ENCODE data around the gene COL7A1.
A peak's percentile ranks its signal among the peaks of the same experiment; 100 is the strongest.

Gene COL7A1

DNA sequence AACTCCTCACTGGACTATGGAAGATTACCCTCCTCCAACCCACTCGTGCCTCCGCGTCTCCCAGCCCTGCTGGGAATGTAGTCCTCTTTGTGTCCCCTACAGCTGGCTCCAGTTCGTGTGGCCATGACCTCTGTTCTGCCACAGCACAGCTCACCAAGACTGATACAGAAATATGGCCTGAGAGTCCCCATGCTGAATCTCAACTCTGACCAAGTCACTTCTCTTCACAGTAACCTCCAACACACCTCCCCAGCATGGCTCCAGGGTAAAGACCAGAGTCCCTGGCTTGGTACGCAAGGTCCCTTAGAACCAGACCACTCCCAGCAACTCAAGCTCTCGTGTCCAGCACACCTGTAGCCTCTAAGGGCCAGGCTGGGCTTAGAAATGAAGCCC, 2.3 kb upstream of the COL7A1 start:
- H3K9ac ChIP-seq (ENCODE audit: low read depth, low read length): no peak overlapping the region
- peaks cover 22% of the 10 kb centered on the region for H3K27me3 ChIP-seq (ENCODE audit: insufficient read depth, low read length)
- no peaks in the 10 kb centered on the region; the same call in none of the 2 replicates for H3K4me1 ChIP-seq (ENCODE audit: insufficient read depth, low read length)
- H3K4me3 ChIP-seq (ENCODE audit: low read length): no peak overlapping the region
- H3K9me3 ChIP-seq (ENCODE audit: insufficient read depth, low read depth, low read length): no peaks in the 10 kb centered on the region
- H3K36me3 ChIP-seq (ENCODE audit: insufficient read depth, low read depth, low read length): peaks cover 51% of the 10 kb centered on the region
- H3K27ac ChIP-seq (ENCODE audit: low read length): no peak overlapping the region

DNA sequence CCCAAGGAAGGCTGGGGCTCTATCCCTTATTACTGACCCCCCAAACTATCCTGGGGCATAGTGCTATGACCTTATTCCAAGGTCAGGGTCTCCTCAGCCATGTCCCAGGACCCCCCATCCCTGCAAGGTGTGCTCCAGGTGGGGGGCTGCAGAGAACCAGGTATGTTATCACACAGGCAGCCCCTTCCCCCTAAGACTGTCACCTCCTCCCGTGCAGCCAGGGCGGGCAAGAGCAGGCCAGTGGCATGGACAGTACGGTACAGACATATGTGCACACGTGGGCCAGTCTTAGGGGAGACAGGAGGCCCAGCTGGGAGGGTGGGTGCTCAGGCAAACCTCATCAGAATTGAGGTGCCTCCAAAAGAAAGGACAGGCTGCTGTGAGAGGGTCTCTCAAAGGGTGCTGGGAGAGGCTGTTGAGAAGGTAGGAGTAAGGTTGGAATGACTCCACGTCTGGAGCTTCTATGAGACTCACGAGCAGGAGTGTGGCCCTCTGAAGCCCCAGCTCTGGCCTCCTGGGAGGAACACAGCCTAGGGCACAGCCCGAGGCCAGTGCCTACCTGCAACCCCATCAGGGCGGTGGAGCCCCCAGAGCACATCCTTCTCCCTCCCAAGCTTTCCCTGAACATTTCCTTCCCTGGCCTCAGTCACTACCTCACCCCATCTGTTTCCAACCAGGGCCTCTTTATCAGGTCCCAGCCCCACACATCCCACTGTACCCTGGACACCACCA, 1.7 kb upstream of the COL7A1 start:
- H3K4me3 ChIP-seq (ENCODE audit: low read length): no peak overlapping the region
- no peak overlapping the region for H3K27ac ChIP-seq (ENCODE audit: low read length)
- H3K9me3 ChIP-seq (ENCODE audit: insufficient read depth, low read depth, low read length): no peaks in the 10 kb centered on the region
- H3K9ac ChIP-seq (ENCODE audit: low read depth, low read length): no peak overlapping the region
- peaks cover 47% of the 10 kb centered on the region for H3K36me3 ChIP-seq (ENCODE audit: insufficient read depth, low read depth, low read length)
- H3K27me3 ChIP-seq (ENCODE audit: insufficient read depth, low read length): peaks cover 22% of the 10 kb centered on the region
- no peaks in the 10 kb centered on the region; the same call in none of the 2 replicates for H3K4me1 ChIP-seq (ENCODE audit: insufficient read depth, low read length)

DNA sequence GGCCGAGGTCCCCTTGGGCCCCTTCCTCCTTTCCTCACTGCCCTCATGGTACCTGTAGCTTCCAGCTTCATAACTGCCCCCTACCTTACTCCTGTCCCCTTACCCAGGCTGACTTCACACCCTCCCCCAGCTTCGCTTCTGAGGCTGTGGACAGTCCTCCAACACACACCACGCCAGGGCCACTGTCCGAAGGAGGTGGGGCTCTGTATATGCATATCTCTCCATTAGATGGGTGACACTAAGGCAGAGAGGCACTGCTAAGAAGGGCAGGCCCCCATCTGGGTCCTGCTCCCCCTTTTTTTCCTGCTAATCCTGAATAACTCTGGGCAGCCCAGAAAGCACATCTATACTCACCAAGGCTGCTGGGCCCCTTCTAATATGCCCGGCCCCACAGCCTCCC, 1.0 kb upstream of the COL7A1 start:
- Histone ChIP-seq H3K27ac (ENCODE audit: low read length) (no peak overlapping the region), H3K36me3 (ENCODE audit: insufficient read depth, low read depth, low read length) (peaks cover 40% of the 10 kb centered on the region), H3K9me3 (ENCODE audit: insufficient read depth, low read depth, low read length) (no peaks in the 10 kb centered on the region), H3K9ac (ENCODE audit: low read depth, low read length) (no peak overlapping the region), H3K4me3 (ENCODE audit: low read length) (no peak overlapping the region), H3K4me1 (ENCODE audit: insufficient read depth, low read length) (no peaks in the 10 kb centered on the region; the same call in none of the 2 replicates), H3K27me3 (ENCODE audit: insufficient read depth, low read length) (peaks cover 22% of the 10 kb centered on the region)

DNA sequence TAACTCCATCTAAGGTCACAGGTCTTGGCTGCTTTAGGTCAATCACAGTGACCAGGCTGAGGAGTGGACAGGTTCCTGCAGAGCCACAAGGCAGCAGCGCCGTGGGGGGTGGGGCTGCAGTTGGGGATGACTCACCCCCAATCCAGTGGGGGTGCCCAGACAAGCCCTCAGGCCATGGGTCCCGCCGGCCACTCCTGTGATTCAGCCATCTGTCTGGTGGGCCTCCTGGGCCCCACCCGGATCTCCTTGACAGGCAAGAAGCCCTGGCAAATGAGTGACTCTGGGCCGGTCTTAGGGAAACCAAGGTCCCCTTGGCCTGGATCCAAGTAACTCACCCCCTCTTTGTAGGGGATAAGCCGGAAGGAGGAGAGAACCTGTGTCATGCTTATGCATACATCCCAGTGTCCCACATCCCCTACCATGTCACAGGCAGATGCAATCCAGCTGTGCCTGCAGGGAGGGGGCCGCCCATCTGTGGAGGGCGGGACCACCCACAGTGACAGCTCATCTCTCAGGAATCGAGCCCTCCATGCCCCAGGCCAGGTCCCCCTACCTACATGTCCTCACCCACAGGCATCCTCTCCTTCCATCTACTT, 495 bp upstream of the COL7A1 start:
- H3K27ac ChIP-seq (ENCODE audit: low read length): no peak overlapping the region
- peak overlapping the region; percentile 62; the same call in 1 of the 2 replicates for H3K4me3 ChIP-seq (ENCODE audit: low read length)
- no peaks in the 10 kb centered on the region for H3K9me3 ChIP-seq (ENCODE audit: insufficient read depth, low read depth, low read length)
- H3K9ac ChIP-seq (ENCODE audit: low read depth, low read length): no peak overlapping the region
- H3K27me3 ChIP-seq (ENCODE audit: insufficient read depth, low read length): peaks cover 22% of the 10 kb centered on the region
- peaks cover 35% of the 10 kb centered on the region for H3K36me3 ChIP-seq (ENCODE audit: insufficient read depth, low read depth, low read length)
- no peaks in the 10 kb centered on the region; the same call in none of the 2 replicates for H3K4me1 ChIP-seq (ENCODE audit: insufficient read depth, low read length)

DNA sequence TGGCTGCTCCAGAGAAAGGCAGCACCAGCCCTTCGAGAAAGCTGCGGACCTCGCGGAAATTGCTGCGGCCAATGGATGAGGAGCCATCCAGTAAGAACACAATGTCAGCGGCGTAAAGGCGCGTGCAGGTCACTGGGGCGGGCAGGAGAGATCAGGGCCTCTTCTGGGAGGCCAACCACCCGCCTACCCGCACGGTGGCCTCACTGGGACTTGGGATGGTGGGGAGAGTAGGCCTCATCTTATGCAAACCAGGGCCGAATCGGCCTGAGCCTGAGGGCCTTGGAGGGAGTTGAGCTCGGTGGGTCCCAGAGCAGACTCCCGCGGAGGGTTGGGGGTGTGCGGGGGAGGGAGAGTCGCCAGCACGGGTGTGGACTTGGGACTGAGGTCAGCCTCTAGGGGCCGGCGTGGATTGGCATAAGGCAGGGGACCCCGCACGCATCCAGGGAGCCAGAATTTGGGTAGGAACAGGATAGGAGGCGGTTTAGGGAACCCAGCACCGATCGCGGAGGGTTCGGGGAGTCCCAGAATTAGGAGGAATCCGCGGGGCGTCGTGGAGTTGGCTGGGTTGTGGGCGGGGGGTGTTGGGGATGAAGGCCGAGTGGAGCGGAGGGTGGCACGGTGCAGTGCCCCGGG, 596 bp downstream of the COL7A1 start:
- Histone ChIP-seq H3K4me1 (ENCODE audit: insufficient read depth, low read length) (no peaks in the 10 kb centered on the region; the same call in none of the 2 replicates), H3K27ac (ENCODE audit: low read length) (no peak overlapping the region), H3K4me3 (ENCODE audit: low read length) (peak overlapping the region; percentile 62), H3K36me3 (ENCODE audit: insufficient read depth, low read depth, low read length) (peaks cover 24% of the 10 kb centered on the region), H3K9me3 (ENCODE audit: insufficient read depth, low read depth, low read length) (no peaks in the 10 kb centered on the region), H3K27me3 (ENCODE audit: insufficient read depth, low read length) (peaks cover 22% of the 10 kb centered on the region), H3K9ac (ENCODE audit: low read depth, low read length) (peak overlapping the region; percentile 56)

DNA sequence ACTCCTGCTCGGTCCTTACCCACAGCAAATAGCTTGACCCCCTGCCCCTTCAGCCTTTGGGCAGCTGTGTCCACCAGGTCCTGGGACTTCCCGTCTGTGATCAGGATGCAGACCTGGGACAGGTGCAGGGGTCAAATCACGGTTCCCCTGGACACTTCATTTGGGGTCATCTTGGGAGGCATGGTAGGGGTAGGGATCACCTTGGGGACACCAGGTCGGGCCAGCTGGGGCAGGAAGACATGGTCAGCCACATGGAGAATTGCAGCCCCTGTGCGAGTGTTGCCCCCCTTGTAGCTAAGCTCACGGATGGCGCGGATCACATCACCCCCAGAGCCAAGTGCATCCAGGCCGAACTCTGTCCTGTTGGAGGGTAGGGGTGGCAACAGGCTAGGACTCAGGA, 1.8 kb downstream of the COL7A1 start:
- Histone ChIP-seq H3K4me1 (ENCODE audit: insufficient read depth, low read length) (no peaks in the 10 kb centered on the region; the same call in none of the 2 replicates), H3K27me3 (ENCODE audit: insufficient read depth, low read length) (peaks cover 22% of the 10 kb centered on the region), H3K9ac (ENCODE audit: low read depth, low read length) (no peak overlapping the region), H3K36me3 (ENCODE audit: insufficient read depth, low read depth, low read length) (peaks cover 12% of the 10 kb centered on the region), H3K4me3 (ENCODE audit: low read length) (no peak overlapping the region), H3K9me3 (ENCODE audit: insufficient read depth, low read depth, low read length) (no peaks in the 10 kb centered on the region), H3K27ac (ENCODE audit: low read length) (no peak overlapping the region)

DNA sequence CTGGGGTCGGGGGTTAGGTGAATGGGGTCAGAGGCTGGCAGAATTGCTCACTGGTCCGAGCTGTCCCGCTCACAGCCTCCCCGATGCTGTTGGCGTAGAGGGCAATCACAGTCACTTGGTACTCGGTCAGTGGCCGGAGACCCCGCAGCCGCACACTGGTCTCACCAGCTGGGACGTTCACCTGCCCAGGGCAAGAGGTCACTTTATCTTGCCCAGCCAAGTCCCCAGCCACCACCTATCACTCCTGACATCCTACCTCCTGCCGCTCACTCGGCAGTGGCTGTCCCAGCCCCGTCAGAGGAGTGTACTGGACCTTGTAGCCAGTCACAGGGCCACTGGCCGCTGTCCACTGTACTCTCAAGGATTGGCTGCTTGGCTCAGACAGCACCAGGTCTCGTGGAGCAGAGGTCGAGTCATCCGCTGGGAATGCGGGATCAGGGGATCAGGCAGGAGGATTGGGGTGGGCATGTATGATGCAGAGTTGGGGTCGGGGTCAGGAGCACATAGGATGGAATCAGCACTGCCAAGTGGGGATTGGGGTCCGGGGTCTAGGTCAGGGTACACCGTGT, 2.5 kb downstream of the COL7A1 start:
- Histone ChIP-seq H3K4me3 (ENCODE audit: low read length) (no peak overlapping the region), H3K9ac (ENCODE audit: low read depth, low read length) (no peak overlapping the region; the same call in 1 of the 2 replicates), H3K27me3 (ENCODE audit: insufficient read depth, low read length) (peaks cover 22% of the 10 kb centered on the region), H3K9me3 (ENCODE audit: insufficient read depth, low read depth, low read length) (no peaks in the 10 kb centered on the region), H3K27ac (ENCODE audit: low read length) (no peak overlapping the region), H3K36me3 (ENCODE audit: insufficient read depth, low read depth, low read length) (peaks cover 5% of the 10 kb centered on the region), H3K4me1 (ENCODE audit: insufficient read depth, low read length) (no peaks in the 10 kb centered on the region; the same call in 1 of the 2 replicates)

DNA sequence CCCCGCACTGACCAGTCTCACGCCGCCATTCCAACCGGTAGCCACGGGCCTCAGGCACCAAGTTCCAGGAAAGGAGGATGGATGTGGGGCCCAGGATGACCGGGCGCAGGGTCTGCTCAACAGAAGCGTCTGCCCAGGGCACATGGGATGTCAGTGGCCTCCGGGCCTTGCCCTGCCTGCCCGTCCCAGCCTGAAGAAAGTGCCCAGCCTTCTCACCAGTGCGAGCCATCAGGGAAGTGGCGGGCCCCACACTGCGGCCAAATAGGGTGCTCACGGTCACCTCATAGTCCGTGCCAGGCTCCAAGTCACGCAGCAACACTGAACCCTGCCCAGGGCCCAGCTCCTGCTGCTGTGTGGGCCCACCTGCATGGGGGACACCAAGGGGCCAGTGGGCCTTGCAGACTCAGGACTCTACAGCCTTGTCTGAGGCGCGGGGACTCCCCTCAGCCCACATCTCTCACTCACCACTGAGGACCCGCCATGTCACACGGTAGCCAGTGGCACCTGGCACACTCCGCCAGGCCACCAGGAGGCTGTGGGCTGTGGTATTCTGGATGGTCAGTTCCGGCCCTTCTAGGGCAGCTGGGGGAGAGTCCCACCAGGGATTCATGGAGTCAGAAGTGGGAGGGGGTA, 3.1 kb downstream of the COL7A1 start:
- H3K27ac ChIP-seq (ENCODE audit: low read length): no peak overlapping the region
- H3K9me3 ChIP-seq (ENCODE audit: insufficient read depth, low read depth, low read length): no peaks in the 10 kb centered on the region
- no peak overlapping the region for H3K9ac ChIP-seq (ENCODE audit: low read depth, low read length)
- H3K4me3 ChIP-seq (ENCODE audit: low read length): no peak overlapping the region
- peaks cover 22% of the 10 kb centered on the region for H3K27me3 ChIP-seq (ENCODE audit: insufficient read depth, low read length)
- no peaks in the 10 kb centered on the region; the same call in 1 of the 2 replicates for H3K4me1 ChIP-seq (ENCODE audit: insufficient read depth, low read length)
- no peaks in the 10 kb centered on the region; the same call in 1 of the 2 replicates for H3K36me3 ChIP-seq (ENCODE audit: insufficient read depth, low read depth, low read length)

DNA sequence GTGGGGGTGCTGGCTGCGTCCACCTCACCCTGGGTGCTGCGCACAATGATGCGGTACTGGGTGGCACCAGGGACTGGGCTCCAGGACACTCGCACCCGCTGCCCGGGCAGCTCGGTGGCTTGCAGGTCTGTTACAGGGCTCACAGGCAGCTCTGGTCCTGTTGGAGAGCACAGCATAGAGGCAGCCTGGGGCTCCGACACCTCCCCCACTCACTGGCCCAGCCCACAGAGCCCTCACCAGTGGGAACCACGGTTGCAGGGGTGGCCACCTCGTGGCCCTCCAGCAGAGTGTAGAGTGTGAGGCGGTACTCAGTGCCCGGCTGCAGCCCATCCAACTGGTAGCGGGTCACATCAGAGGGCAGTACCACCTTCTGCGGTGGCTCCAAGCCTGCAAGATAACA, 3.7 kb downstream of the COL7A1 start:
- H3K9ac ChIP-seq (ENCODE audit: low read depth, low read length): no peak overlapping the region
- no peaks in the 10 kb centered on the region for H3K9me3 ChIP-seq (ENCODE audit: insufficient read depth, low read depth, low read length)
- H3K4me1 ChIP-seq (ENCODE audit: insufficient read depth, low read length): no peaks in the 10 kb centered on the region; the same call in 1 of the 2 replicates
- H3K36me3 ChIP-seq (ENCODE audit: insufficient read depth, low read depth, low read length): no peaks in the 10 kb centered on the region; the same call in 1 of the 2 replicates
- H3K4me3 ChIP-seq (ENCODE audit: low read length): no peak overlapping the region
- peaks cover 22% of the 10 kb centered on the region for H3K27me3 ChIP-seq (ENCODE audit: insufficient read depth, low read length)
- H3K27ac ChIP-seq (ENCODE audit: low read length): no peak overlapping the region

DNA sequence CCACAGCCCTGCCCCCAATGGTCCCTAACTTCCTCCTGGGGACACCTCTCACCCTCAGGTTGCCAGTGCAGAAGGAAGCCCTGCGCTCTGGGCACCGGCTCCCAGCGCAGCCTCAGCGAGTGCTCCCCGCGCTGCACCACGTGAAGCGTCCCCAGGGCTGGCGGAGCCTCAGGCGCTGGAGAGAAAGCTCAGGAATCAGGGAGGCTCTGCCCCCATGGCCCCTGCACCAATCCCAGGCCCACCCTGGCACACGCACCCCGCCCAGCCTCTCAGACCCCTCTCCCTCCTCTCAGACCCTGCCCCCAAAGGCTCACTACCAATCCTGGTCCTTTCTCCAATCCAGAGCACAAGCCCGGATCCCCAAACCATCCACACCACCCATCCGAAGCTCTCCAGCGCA, 6.9 kb downstream of the COL7A1 start:
- H3K36me3 ChIP-seq (ENCODE audit: insufficient read depth, low read depth, low read length): no peaks in the 10 kb centered on the region; the same call in 1 of the 2 replicates
- H3K27ac ChIP-seq (ENCODE audit: low read length): no peak overlapping the region
- peak overlapping the region; percentile 29; the same call in 1 of the 2 replicates for H3K4me3 ChIP-seq (ENCODE audit: low read length)
- no peaks in the 10 kb centered on the region for H3K4me1 ChIP-seq (ENCODE audit: insufficient read depth, low read length)
- H3K9me3 ChIP-seq (ENCODE audit: insufficient read depth, low read depth, low read length): no peaks in the 10 kb centered on the region
- H3K27me3 ChIP-seq (ENCODE audit: insufficient read depth, low read length): no peaks in the 10 kb centered on the region
- no peak overlapping the region for H3K9ac ChIP-seq (ENCODE audit: low read depth, low read length)

DNA sequence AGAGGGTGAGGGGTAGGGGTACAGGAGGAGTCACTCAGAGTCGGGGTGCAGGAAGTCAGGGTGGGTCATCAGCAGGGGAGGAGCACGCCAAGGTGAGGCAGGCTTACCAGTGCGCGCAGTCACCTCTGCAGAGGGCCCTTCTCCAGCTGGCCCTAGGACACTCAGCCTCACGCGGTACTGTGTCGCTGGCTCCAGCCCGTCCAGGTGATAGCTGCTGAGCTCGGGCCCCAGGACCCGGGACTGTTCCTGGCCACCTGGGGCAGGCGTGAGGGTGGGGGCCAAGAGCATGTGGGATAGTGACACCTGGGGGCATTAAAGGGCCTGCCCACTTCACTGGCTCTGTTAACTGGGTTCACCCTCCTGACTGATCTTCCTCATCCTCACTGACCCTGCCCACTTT, 7.4 kb downstream of the COL7A1 start:
- Histone ChIP-seq H3K27ac (ENCODE audit: low read length) (no peak overlapping the region), H3K4me3 (ENCODE audit: low read length) (no peak overlapping the region), H3K9ac (ENCODE audit: low read depth, low read length) (no peak overlapping the region), H3K36me3 (ENCODE audit: insufficient read depth, low read depth, low read length) (no peaks in the 10 kb centered on the region; the same call in 1 of the 2 replicates), H3K4me1 (ENCODE audit: insufficient read depth, low read length) (no peaks in the 10 kb centered on the region), H3K9me3 (ENCODE audit: insufficient read depth, low read depth, low read length) (no peaks in the 10 kb centered on the region), H3K27me3 (ENCODE audit: insufficient read depth, low read length) (no peaks in the 10 kb centered on the region)
